ENCODE results near the gene DIP2C.

Gene DIP2C

GRCh38 chr10:488933-489215, 200.6 kb downstream of the DIP2C start:
- Histone ChIP-seq H3K4me1 (peaks cover 0 to 36% (median 15%) of the 10 kb centered on the region in 4 donors), H3K4me3 (no peak overlapping the region), H3K9me3 (no peaks in the 10 kb centered on the region), H3K27me3 (no peaks in the 10 kb centered on the region), H3K36me3 (peaks cover 0 to 14% (median 0%) of the 10 kb centered on the region in 3 donors), H3K27ac (no peak overlapping the region)
- TF ChIP-seq CTCF (IDR thresholded peaks at IDR 0.05), result no peak
- no peak for DNase-seq
- intact Hi-C loops (cut with DNase I; ENCODE audit: low total_unique reads), result no loop called here

GRCh38 chr10:488081-488932, 201.2 kb downstream of the DIP2C start:
- Histone ChIP-seq H3K9me3 (no peaks in the 10 kb centered on the region), H3K27ac (no peak overlapping the region), H3K27me3 (no peaks in the 10 kb centered on the region), H3K4me1 (peaks cover 0 to 33% (median 15%) of the 10 kb centered on the region in 4 donors), H3K36me3 (peaks cover 0 to 17% (median 0%) of the 10 kb centered on the region in 3 donors), H3K4me3 (no peak overlapping the region)
- DNase-seq, result peak in 1 of 2 donors; percentile 52
- TF ChIP-seq CTCF (IDR thresholded peaks at IDR 0.05), result no peak
- intact Hi-C loops (cut with DNase I; ENCODE audit: low total_unique reads), result no loop called here

GRCh38 chr10:486666-487322, 202.7 kb downstream of the DIP2C start:
- no peak for TF ChIP-seq CTCF (IDR thresholded peaks at IDR 0.05)
- Histone ChIP-seq H3K4me3 (no peak overlapping the region), H3K27ac (no peak overlapping the region), H3K4me1 (peaks cover 0 to 18% (median 9%) of the 10 kb centered on the region in 4 donors), H3K9me3 (no peaks in the 10 kb centered on the region), H3K36me3 (peaks cover 0 to 32% (median 4%) of the 10 kb centered on the region in 3 donors), H3K27me3 (no peaks in the 10 kb centered on the region)
- DNase-seq, result peak in 1 of 2 donors; percentile 60
- intact Hi-C loops (cut with DNase I; ENCODE audit: low total_unique reads), result no loop called here

- Histone ChIP-seq H3K4me1 (peaks cover 0 to 14% (median 3%) of the 10 kb centered on the region in 4 donors), H3K9me3 (no peaks in the 10 kb centered on the region), H3K36me3 (peaks cover 0 to 35% (median 4%) of the 10 kb centered on the region in 3 donors), H3K27ac (no peak overlapping the region), H3K27me3 (no peaks in the 10 kb centered on the region), H3K4me3 (no peak overlapping the region)
- TF ChIP-seq CTCF (IDR thresholded peaks at IDR 0.05), result no peak
- DNase-seq, result peak in 1 of 2 donors; percentile 16
- intact Hi-C loops (cut with DNase I; ENCODE audit: low total_unique reads), result no loop called here
Measured at GRCh38 chr10:486206-486605, 203.3 kb downstream of the DIP2C start.

GRCh38 chr10:485776-486175, 203.7 kb downstream of the DIP2C start:
- no peak overlapping the region for H3K4me3 ChIP-seq
- no peaks in the 10 kb centered on the region for H3K27me3 ChIP-seq
- no peak for TF ChIP-seq CTCF (IDR thresholded peaks at IDR 0.05)
- peaks cover 0 to 12% (median under 1%) of the 10 kb centered on the region in 4 donors for H3K4me1 ChIP-seq
- peaks cover 0 to 37% (median 4%) of the 10 kb centered on the region in 3 donors for H3K36me3 ChIP-seq
- intact Hi-C loops (cut with DNase I; ENCODE audit: low total_unique reads), result no loop called here
- peak in 1 of 2 donors; percentile 46 for DNase-seq
- no peaks in the 10 kb centered on the region for H3K9me3 ChIP-seq
- peak overlapping the region; percentile 18 to 62 for H3K27ac ChIP-seq
